Thoracic aorta (tissue), 2 donors: Measurements from ENCODE around the gene UROS. TPM values are rescaled to one million over a fixed set of nuclear protein-coding genes. Genes with fewer than 3 reads are reported as not detected.

Source experiments
- ATAC-seq: fragments of 150-250 bp; one replicate; pipeline ENCODE4 v1.8.0; 2017; ENCODE audit warnings: low read depth; ENCODE audit not compliant: insufficient number of reproducible peaks, low FRiP score
- DNase-seq: peaks from one replicate; pipeline ENCODE4 v3.0.0-alpha.2; 2020; ENCODE audit warnings: low spot score
- H3K27ac ChIP-seq, 2 donors: fragments of 200-600 bp; sonication (generic); 1 replicate in 1 of 2; 2 replicates in 1 of 2; pipeline ENCODE4 v1.5.1; 2016; ENCODE audit warnings: mild to moderate bottlenecking in 2 of 2, moderate library complexity in 2 of 2
- H3K27me3 ChIP-seq: fragments of 200-600 bp; sonication (generic); replicated peaks from 2 replicates; pipeline ENCODE4 v1.6.0; 2016; ENCODE audit warnings: mild to moderate bottlenecking; ENCODE audit not compliant: insufficient read depth
- H3K36me3 ChIP-seq: fragments of 200-600 bp; sonication (generic); one replicate; pipeline ENCODE4 v1.5.1; 2016
- H3K4me1 ChIP-seq, 2 donors: fragments of 200-600 bp; sonication (generic); 1 replicate in 1 of 2; 2 replicates in 1 of 2; pipeline versions ENCODE4 v1.5.1 to v1.6.0; 2016; ENCODE audit warnings: low read depth in 2 of 2, mild to moderate bottlenecking in 1 of 2; ENCODE audit not compliant: control insufficient read depth in 1 of 2
- H3K4me3 ChIP-seq: fragments of 200-600 bp; sonication (generic); 2 replicates; pipeline ENCODE4 v1.5.1; 2016; ENCODE audit warnings: mild to moderate bottlenecking
- H3K9me3 ChIP-seq: fragments of 200-600 bp; sonication (generic); 2 replicates; pipeline ENCODE4 v1.5.1; 2016
- total RNA-seq, 2 donors: library from RNA; depleted of rRNA; stranded (reverse); fragments of >200 nt; gene quantifications; one replicate each; pipeline versions ENCODE4 v1.1.0 to v1.2.3, GENCODE V29; 2016
- TF ChIP-seq, protein P1 (sequence below): fragments of 200-600 bp; sonication (generic); IDR thresholded peaks from one replicate; pipeline ENCODE4 v1.5.1; 2019; ENCODE audit warnings: antibody characterized with exemption

Gene UROS
- total RNA-seq, 2 donors from 2014 or later = 25.5 to 34.3 TPM

DNA sequence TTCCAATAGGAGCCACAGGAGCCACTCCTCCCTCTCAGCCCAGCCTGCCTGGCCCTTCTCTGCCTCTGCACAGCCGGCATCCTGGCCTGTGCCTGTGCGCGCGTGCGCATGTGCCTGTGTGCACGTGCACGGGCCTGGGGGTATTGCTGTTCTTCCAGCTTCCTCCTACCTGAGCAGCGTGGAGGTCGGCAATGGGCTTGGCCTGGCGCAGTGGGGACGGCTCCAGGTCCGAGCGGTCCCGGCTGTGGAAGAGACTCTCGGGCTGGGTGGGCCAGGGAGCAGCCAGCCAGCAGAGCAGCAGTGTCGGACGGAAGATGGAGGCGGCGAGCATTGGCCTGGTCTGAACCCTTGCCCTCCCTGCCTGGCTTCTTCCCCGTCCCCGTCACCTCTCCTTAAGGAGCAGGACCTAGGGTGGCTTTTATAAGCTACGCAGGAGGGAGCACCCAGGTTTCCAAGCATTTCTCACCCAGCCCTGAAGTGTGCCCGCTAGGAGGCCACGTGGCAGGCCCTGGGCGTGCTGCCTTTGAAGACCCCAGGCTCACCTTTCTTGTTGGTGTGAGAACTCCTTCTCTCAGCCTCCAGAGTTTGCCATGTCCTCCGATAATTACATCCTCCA, 47.5 kb downstream of the UROS start, which contains the start of gene MMP21:
MMP21 (minus strand) TSS at position 331 of the 616 bp plus-strand sequence; CDS start at position 331, 0 bp downstream.
- Histone ChIP-seq H3K4me3 (no peak within 1 kb of the TSS), H3K9me3 (no peaks in the 10 kb centered on the region), H3K27ac (no peak within 1 kb of the TSS), H3K4me1 (no peaks in the 10 kb centered on the region), H3K27me3 (no peaks in the 10 kb centered on the region), H3K36me3 (no peaks in the 10 kb centered on the region)
- TF ChIP-seq, protein P1, sequence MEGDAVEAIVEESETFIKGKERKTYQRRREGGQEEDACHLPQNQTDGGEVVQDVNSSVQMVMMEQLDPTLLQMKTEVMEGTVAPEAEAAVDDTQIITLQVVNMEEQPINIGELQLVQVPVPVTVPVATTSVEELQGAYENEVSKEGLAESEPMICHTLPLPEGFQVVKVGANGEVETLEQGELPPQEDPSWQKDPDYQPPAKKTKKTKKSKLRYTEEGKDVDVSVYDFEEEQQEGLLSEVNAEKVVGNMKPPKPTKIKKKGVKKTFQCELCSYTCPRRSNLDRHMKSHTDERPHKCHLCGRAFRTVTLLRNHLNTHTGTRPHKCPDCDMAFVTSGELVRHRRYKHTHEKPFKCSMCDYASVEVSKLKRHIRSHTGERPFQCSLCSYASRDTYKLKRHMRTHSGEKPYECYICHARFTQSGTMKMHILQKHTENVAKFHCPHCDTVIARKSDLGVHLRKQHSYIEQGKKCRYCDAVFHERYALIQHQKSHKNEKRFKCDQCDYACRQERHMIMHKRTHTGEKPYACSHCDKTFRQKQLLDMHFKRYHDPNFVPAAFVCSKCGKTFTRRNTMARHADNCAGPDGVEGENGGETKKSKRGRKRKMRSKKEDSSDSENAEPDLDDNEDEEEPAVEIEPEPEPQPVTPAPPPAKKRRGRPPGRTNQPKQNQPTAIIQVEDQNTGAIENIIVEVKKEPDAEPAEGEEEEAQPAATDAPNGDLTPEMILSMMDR = no peak
- DNase-seq = no peak
- ATAC-seq = no peak

DNA sequence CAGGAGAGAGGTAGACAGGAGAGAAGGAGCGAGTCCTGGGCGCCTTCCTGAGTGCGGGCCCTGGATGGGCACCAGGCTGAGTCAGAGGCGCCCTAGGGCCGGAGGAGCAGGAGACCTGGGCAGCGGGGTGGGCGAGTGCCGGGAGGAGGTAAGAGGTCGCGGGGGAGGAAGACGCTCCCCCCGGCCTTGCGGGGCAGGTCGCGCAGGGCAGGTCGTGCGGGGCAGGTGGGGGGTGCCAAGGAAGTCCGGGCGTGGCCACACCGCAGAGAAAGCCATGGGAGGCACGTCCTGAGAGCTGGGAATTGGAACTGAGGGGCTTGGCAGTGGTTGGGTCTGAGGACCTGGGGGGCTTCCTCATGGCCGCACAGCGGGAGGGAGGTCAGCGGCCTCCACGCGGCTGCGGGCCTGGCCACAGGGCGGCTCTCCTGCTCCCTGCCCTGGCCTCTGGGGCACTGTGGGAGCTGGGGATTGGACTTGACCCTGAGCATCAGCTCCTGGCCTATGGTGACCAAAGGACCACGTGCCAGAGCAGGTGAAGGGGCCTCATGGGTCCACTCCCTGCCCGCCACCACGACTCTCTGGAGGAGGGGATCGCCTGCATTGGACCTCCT, 48.4 kb downstream of the UROS start:
- DNase-seq = no peak
- no peaks in the 10 kb centered on the region for H3K27me3 ChIP-seq
- no peaks in the 10 kb centered on the region for H3K4me1 ChIP-seq
- no peak overlapping the region for H3K4me3 ChIP-seq
- H3K27ac ChIP-seq = no peak overlapping the region
- ATAC-seq = no peak
- H3K36me3 ChIP-seq = no peaks in the 10 kb centered on the region
- TF ChIP-seq, protein P1 = no peak
- H3K9me3 ChIP-seq = no peaks in the 10 kb centered on the region

- TF ChIP-seq, protein P1 = no peak
- Histone ChIP-seq H3K9me3 (no peaks in the 10 kb centered on the region), H3K27me3 (no peaks in the 10 kb centered on the region), H3K27ac (no peak overlapping the region), H3K4me3 (no peak overlapping the region), H3K36me3 (no peaks in the 10 kb centered on the region), H3K4me1 (peaks cover 0 to 6% of the 10 kb centered on the region in 2 donors)
- DNase-seq = no peak
- ATAC-seq = no peak
Measured at GRCh38 chr10:125773687-125774543, 49.1 kb downstream of the UROS start.

GRCh38 chr10:125772864-125773180, 50.2 kb downstream of the UROS start:
- H3K27me3 ChIP-seq = no peaks in the 10 kb centered on the region
- H3K9me3 ChIP-seq = no peaks in the 10 kb centered on the region
- no peak overlapping the region for H3K27ac ChIP-seq
- peaks cover 0 to 17% of the 10 kb centered on the region in 2 donors for H3K4me1 ChIP-seq
- TF ChIP-seq, protein P1 = no peak
- DNase-seq (no peak), ATAC-seq (no peak)
- H3K4me3 ChIP-seq = no peak overlapping the region
- no peaks in the 10 kb centered on the region for H3K36me3 ChIP-seq

DNA sequence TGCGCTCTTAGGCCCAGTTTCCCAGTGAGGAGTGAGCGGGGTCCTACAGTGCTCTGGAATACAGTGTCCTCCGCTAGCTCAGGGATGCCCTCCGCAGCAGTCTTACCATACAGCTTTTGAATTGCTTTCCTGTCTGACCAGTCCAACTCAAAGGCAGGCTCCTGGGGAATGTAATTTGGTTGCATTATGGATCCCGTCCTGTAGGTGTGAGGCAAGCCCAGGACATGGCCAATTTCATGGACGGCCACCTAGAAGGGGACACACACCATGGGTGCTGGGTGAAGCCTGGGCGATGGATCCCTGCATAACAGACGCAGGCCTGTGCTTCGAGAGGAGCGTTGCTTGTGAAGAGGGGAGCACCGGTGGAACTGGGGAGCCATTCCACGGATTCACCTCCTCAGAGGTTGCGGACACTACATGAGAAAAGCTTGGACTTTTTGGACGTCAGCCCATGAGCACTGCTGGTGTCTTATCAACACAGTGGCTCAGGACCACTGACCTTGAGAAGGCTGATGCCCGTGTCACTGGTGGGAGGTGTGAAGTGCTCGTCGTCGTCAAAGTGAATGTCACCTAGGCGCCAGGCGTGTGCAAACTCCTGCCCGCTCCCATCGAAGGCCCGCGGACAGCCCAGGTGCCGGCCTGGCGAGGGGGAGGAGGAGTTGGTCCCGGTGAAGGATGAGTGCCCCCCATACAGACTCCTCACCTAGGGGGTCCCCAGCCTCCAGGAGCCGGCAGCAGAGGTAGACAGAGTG, 50.8 kb downstream of the UROS start:
- no peak overlapping the region for H3K27ac ChIP-seq
- H3K4me3 ChIP-seq = no peak overlapping the region
- ATAC-seq = no peak

More for the DNA sequence above, 50.8 kb downstream of the UROS start:
- no peaks in the 10 kb centered on the region for H3K27me3 ChIP-seq
- TF ChIP-seq, protein P1 = no peak
- no peaks in the 10 kb centered on the region for H3K9me3 ChIP-seq
- peaks cover 0 to 20% of the 10 kb centered on the region in 2 donors for H3K4me1 ChIP-seq
- no peaks in the 10 kb centered on the region for H3K36me3 ChIP-seq
- DNase-seq = no peak
